Vagina (tissue), 2 donors: ENCODE measurements around the gene C10orf90. TPM values are rescaled to one million over a fixed set of nuclear protein-coding genes. Genes with fewer than 3 reads are reported as not detected.

Source experiments
- DNase-seq, 2 donors: peaks; one replicate each; pipeline ENCODE4 v3.0.0-alpha.2; 2017; ENCODE audit errors: extremely low spot score in 2 of 2
- H3K27ac ChIP-seq: fragments of 200-600 bp; sonication (generic); one replicate; pipeline ENCODE4 v1.5.1; 2019
- H3K27me3 ChIP-seq: fragments of 200-600 bp; sonication (generic); one replicate; pipeline ENCODE4 v1.5.1; 2019
- H3K36me3 ChIP-seq, 2 donors: fragments of 200-600 bp; sonication (generic); one replicate each; pipeline ENCODE4 v1.5.1; 2017 to 2019
- H3K4me1 ChIP-seq: fragments of 200-600 bp; sonication (generic); one replicate; pipeline ENCODE4 v1.5.1; 2019
- H3K4me3 ChIP-seq, 2 donors: fragments of 200-600 bp; sonication (generic); 1 replicate in 1 of 2; 2 replicates in 1 of 2; pipeline ENCODE4 v1.5.1; 2016 to 2019
- H3K9me3 ChIP-seq: fragments of 200-600 bp; sonication (generic); one replicate; pipeline ENCODE4 v1.5.1; 2019
- POLR2A ChIP-seq, 2 donors: fragments of 450-650 bp; IDR thresholded peaks; one replicate each; pipeline ENCODE4 v1.6.1; 2017; ENCODE audit warnings: antibody characterized with exemption in 2 of 2, mild to moderate bottlenecking in 2 of 2, moderate library complexity in 2 of 2
- POLR2AphosphoS5 ChIP-seq, 2 donors: sonication (generic); formaldehyde crosslinking; IDR thresholded peaks; one replicate each; pipeline ENCODE4 v1.9.0; 2017; ENCODE audit warnings: antibody characterized with exemption in 2 of 2, mild to moderate bottlenecking in 2 of 2, low read depth in 1 of 2; ENCODE audit not compliant: insufficient read depth in 1 of 2
- intact Hi-C: fragments of 100-400 bp; cut with DNase I; formaldehyde crosslinking; loops from one replicate; pipeline ENCODE4 v1.15.1; 2023
- total RNA-seq: library from RNA; depleted of rRNA; stranded (reverse); fragments of >200 nt; gene quantifications from one replicate; pipeline ENCODE4 v1.2.3, GENCODE V29; 2016
- TF ChIP-seq, protein P1 (sequence below), 3 experiments: fragments of 450-650 bp in 2 of 3; fragments of 200-600 bp in 1 of 3; sonication (generic) in 1 of 3; IDR thresholded peaks; one replicate each; pipeline ENCODE4 v1.5.1; 2017 to 2019; ENCODE audit warnings: antibody characterized with exemption in 3 of 3, mild to moderate bottlenecking in 2 of 3, moderate library complexity in 2 of 3

Gene C10orf90
- total RNA-seq, 1 donor from 2014 or later, result not detected

GRCh38 chr10:126599949-126600682 lies 70.4 kb downstream of the C10orf90 start:
- Histone ChIP-seq H3K27me3 (no peaks in the 10 kb centered on the region), H3K4me1 (no peaks in the 10 kb centered on the region), H3K9me3 (no peaks in the 10 kb centered on the region), H3K4me3 (no peak overlapping the region), H3K27ac (no peak overlapping the region), H3K36me3 (no peaks in the 10 kb centered on the region)
- no peak for TF ChIP-seq POLR2AphosphoS5 (IDR thresholded peaks at IDR 0.05; ENCODE audit: insufficient read depth in 1 of 2, low read depth in 1 of 2)
- TF ChIP-seq POLR2A (IDR thresholded peaks at IDR 0.05), result no peak
- TF ChIP-seq, protein P1, sequence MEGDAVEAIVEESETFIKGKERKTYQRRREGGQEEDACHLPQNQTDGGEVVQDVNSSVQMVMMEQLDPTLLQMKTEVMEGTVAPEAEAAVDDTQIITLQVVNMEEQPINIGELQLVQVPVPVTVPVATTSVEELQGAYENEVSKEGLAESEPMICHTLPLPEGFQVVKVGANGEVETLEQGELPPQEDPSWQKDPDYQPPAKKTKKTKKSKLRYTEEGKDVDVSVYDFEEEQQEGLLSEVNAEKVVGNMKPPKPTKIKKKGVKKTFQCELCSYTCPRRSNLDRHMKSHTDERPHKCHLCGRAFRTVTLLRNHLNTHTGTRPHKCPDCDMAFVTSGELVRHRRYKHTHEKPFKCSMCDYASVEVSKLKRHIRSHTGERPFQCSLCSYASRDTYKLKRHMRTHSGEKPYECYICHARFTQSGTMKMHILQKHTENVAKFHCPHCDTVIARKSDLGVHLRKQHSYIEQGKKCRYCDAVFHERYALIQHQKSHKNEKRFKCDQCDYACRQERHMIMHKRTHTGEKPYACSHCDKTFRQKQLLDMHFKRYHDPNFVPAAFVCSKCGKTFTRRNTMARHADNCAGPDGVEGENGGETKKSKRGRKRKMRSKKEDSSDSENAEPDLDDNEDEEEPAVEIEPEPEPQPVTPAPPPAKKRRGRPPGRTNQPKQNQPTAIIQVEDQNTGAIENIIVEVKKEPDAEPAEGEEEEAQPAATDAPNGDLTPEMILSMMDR (IDR thresholded peaks at IDR 0.05), result no peak
- no peak for DNase-seq
- intact Hi-C loops, result no loop called here

DNA sequence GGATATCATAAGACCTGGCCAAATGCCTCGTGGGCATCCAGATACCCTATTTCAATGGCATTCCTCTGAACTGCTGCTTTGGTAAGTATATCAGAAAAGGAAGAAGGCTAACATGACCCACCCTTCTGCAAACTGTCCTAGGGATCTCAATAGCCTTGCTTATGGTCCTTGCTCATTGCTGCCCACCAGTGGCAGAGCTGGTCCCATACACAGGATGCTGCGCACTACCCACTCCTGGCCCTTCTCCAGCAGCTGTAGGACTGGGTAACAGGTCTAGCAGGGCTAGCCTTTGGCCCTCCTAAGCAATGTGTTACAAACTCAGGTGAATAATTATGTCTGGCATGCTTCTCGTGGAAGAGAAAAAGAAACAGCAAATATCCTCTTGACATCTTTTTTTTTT lies 72.5 kb downstream of the C10orf90 start:
- Histone ChIP-seq H3K4me1 (no peaks in the 10 kb centered on the region), H3K27me3 (no peaks in the 10 kb centered on the region), H3K9me3 (no peaks in the 10 kb centered on the region), H3K36me3 (no peaks in the 10 kb centered on the region), H3K4me3 (no peak overlapping the region), H3K27ac (no peak overlapping the region)
- TF ChIP-seq POLR2A (IDR thresholded peaks at IDR 0.05), result no peak
- no peak for TF ChIP-seq POLR2AphosphoS5 (IDR thresholded peaks at IDR 0.05; ENCODE audit: insufficient read depth in 1 of 2, low read depth in 1 of 2)
- TF ChIP-seq, protein P1 (IDR thresholded peaks at IDR 0.05), result no peak
- DNase-seq, result no peak
- intact Hi-C loops, result no loop called here

DNA sequence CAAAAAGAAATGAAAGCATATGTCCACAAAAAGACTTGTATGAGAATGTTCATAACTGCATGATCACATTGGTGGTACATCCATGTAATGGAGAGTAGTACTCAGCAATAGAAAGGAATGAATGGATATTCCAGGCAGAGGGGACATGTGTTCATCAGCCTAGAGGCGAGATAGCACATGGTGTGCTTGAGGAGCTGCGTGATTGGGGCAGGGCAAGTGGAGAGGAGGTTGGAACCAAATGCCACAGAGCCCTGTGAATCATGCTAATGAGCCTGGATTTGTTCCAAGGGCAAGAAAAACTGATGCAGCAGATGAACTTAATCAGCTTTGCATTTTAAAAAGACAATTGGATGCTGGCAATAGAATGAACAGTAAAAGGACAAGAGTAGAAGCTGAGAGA lies 73.3 kb downstream of the C10orf90 start:
- Histone ChIP-seq H3K9me3 (no peaks in the 10 kb centered on the region), H3K27ac (no peak overlapping the region), H3K4me3 (no peak overlapping the region), H3K36me3 (no peaks in the 10 kb centered on the region), H3K4me1 (no peaks in the 10 kb centered on the region), H3K27me3 (no peaks in the 10 kb centered on the region)
- TF ChIP-seq, protein P1 (IDR thresholded peaks at IDR 0.05), result no peak
- TF ChIP-seq POLR2A (IDR thresholded peaks at IDR 0.05) (no peak), POLR2AphosphoS5 (IDR thresholded peaks at IDR 0.05; ENCODE audit: insufficient read depth in 1 of 2, low read depth in 1 of 2) (no peak)
- DNase-seq, result no peak
- intact Hi-C loops, result no loop called here

DNA sequence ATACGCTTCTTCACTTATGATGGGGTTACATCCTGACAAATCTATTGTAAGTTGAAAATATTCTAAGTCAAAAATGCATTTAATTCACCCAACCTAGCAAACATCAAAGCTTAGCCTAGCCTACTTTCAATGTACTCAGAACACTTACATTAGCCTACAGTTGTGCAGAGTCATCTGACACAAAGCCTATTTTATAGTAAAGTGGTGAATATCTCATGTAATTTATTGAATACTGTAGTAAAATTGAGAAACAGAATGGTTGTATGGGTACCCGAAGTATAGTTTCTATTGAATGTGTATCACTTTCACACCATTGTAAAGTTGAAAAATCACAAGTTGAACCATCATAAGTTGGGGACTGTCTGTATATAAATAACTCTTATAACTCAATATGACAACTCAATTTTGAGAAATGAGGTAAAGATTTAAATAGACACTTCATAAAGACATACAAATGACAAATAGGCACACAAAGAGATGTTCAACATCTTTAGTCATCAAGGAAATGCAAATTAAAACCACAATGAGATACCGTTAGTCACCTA lies 73.9 kb downstream of the C10orf90 start:
- no peak overlapping the region for H3K27ac ChIP-seq
- TF ChIP-seq POLR2A (IDR thresholded peaks at IDR 0.05) (no peak), POLR2AphosphoS5 (IDR thresholded peaks at IDR 0.05; ENCODE audit: insufficient read depth in 1 of 2, low read depth in 1 of 2) (no peak)
- TF ChIP-seq, protein P1 (IDR thresholded peaks at IDR 0.05), result no peak
- DNase-seq, result no peak
- H3K4me3 ChIP-seq, result no peak overlapping the region
- H3K27me3 ChIP-seq, result no peaks in the 10 kb centered on the region
- intact Hi-C loops, result no loop called here
- no peaks in the 10 kb centered on the region for H3K36me3 ChIP-seq
- H3K4me1 ChIP-seq, result no peaks in the 10 kb centered on the region
- H3K9me3 ChIP-seq, result no peaks in the 10 kb centered on the region

DNA sequence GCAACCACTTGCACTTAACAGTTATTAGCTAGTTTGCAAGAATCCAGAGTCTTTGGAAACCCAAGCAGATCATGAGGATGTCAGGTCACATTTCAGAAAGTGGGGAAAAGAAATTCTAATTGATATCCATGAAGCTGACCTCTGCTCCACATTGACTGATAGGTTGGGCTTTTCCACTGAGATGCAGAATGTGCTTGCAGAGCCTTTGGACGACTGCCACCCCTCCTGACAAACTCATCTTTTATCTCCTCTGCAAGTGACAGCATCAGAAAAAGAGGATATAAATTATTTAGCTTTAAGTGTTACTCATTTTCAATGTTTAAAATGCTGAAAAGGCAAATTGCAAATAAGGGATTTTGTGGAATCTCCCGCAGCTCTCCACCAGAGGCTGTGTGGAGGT lies 75.3 kb downstream of the C10orf90 start:
- TF ChIP-seq, protein P1 (IDR thresholded peaks at IDR 0.05), result no peak
- TF ChIP-seq POLR2A (IDR thresholded peaks at IDR 0.05) (no peak), POLR2AphosphoS5 (IDR thresholded peaks at IDR 0.05; ENCODE audit: insufficient read depth in 1 of 2, low read depth in 1 of 2) (no peak)
- intact Hi-C loops, result no loop called here
- no peak for DNase-seq
- no peaks in the 10 kb centered on the region for H3K27me3 ChIP-seq
- H3K4me1 ChIP-seq, result no peaks in the 10 kb centered on the region
- H3K36me3 ChIP-seq, result no peaks in the 10 kb centered on the region
- H3K4me3 ChIP-seq, result no peak overlapping the region
- H3K9me3 ChIP-seq, result no peaks in the 10 kb centered on the region
- H3K27ac ChIP-seq, result no peak overlapping the region
